UCSD-AML1 (cell line): ENCODE results near the gene GPR158.
"Not testable (repeated sequence)": the region's sequence is repeated elsewhere in the genome, so short reads cannot be mapped to it uniquely, and the experiment has no call there.

Experiments
- DNase-seq: peaks from one replicate; lab custom pipeline; 2025; ENCODE audit not compliant: unreplicated experiment; lab: John Stamatoyannopoulos, UW

Gene GPR158

GRCh38 chr10:25300073-25300472, 125.3 kb downstream of the GPR158 start:
- DNase-seq, result no peak

- no peak for DNase-seq
Observed at GRCh38 chr10:25304606-25305005, 129.8 kb downstream of the GPR158 start.

GRCh38 chr10:25306386-25306785, 131.6 kb downstream of the GPR158 start:
- DNase-seq, result no peak

GRCh38 chr10:25308278-25308677, 133.5 kb downstream of the GPR158 start:
- no peak for DNase-seq

GRCh38 chr10:25317596-25318211, 142.9 kb downstream of the GPR158 start:
- not testable (repeated sequence) for DNase-seq

GRCh38 chr10:25327273-25327672, 152.5 kb downstream of the GPR158 start:
- DNase-seq, result no peak

- no peak for DNase-seq
Observed at GRCh38 chr10:25328361-25328760, 153.6 kb downstream of the GPR158 start.

- DNase-seq, result not testable (repeated sequence)
Observed at GRCh38 chr10:25329587-25329986, 154.8 kb downstream of the GPR158 start.

GRCh38 chr10:25334445-25334844, 159.6 kb downstream of the GPR158 start:
- no peak for DNase-seq

- DNase-seq, result no peak
Observed at GRCh38 chr10:25336330-25336729, 161.5 kb downstream of the GPR158 start.

GRCh38 chr10:25338271-25338670, 163.5 kb downstream of the GPR158 start:
- DNase-seq, result no peak

GRCh38 chr10:25339966-25340365, 165.2 kb downstream of the GPR158 start:
- DNase-seq, result no peak

GRCh38 chr10:25349520-25349919, 174.7 kb downstream of the GPR158 start:
- no peak for DNase-seq

- no peak for DNase-seq
Observed at GRCh38 chr10:25356609-25357008, 181.8 kb downstream of the GPR158 start.

GRCh38 chr10:25357269-25357668, 182.5 kb downstream of the GPR158 start:
- DNase-seq, result no peak

- DNase-seq, result no peak
Observed at GRCh38 chr10:25382029-25382810, 207.4 kb downstream of the GPR158 start.

GRCh38 chr10:25382901-25383300, 208.1 kb downstream of the GPR158 start:
- DNase-seq, result not testable (repeated sequence)

GRCh38 chr10:25383686-25384085, 208.9 kb downstream of the GPR158 start:
- no peak for DNase-seq

- no peak for DNase-seq
Observed at GRCh38 chr10:25384618-25385017, 209.8 kb downstream of the GPR158 start.

GRCh38 chr10:25388188-25388861, 213.5 kb downstream of the GPR158 start:
- no peak for DNase-seq

- no peak for DNase-seq
Observed at GRCh38 chr10:25388862-25389206, 214.0 kb downstream of the GPR158 start.

- no peak for DNase-seq
Observed at GRCh38 chr10:25390733-25391132, 215.9 kb downstream of the GPR158 start.
